ENCODE results near the gene BRCA1.
"Not testable (repeated sequence)": the region's sequence is repeated elsewhere in the genome, so short reads cannot be mapped to it uniquely, and the experiment has no call there.

Gene BRCA1

DNA sequence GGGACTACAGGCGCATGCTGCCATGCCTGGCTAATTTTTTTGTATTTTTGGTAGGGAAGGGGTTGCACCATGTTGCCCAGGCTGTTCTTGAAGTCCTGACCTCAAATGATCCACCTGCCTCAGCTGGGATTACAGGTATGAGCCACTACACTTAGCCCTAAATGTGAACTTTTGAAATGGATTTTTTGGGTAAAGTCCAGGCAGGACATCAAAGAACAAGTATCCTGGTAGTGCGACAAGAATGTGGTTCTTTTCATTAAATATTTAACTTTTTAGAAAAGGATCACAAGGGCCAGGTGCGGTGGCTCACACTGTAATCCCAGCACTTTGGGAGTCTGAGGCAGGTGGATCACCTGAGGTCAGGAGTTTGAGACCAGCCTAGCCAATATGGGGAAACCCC is 30.5 kb upstream of the BRCA1 start:
- TF ChIP-seq, protein P1, sequence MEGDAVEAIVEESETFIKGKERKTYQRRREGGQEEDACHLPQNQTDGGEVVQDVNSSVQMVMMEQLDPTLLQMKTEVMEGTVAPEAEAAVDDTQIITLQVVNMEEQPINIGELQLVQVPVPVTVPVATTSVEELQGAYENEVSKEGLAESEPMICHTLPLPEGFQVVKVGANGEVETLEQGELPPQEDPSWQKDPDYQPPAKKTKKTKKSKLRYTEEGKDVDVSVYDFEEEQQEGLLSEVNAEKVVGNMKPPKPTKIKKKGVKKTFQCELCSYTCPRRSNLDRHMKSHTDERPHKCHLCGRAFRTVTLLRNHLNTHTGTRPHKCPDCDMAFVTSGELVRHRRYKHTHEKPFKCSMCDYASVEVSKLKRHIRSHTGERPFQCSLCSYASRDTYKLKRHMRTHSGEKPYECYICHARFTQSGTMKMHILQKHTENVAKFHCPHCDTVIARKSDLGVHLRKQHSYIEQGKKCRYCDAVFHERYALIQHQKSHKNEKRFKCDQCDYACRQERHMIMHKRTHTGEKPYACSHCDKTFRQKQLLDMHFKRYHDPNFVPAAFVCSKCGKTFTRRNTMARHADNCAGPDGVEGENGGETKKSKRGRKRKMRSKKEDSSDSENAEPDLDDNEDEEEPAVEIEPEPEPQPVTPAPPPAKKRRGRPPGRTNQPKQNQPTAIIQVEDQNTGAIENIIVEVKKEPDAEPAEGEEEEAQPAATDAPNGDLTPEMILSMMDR (IDR thresholded peaks at IDR 0.05): no peak
- DNase-seq (ENCODE audit: low spot score): no peak
- Histone ChIP-seq H3K4me3 (no peak overlapping the region), H3K27ac (no peak overlapping the region)

GRCh38 chr17:43153197-43153835 is 28.2 kb upstream of the BRCA1 start:
- H3K27ac ChIP-seq; DNase-seq (ENCODE audit: low spot score); H3K4me3 ChIP-seq: not testable (repeated sequence)

DNA sequence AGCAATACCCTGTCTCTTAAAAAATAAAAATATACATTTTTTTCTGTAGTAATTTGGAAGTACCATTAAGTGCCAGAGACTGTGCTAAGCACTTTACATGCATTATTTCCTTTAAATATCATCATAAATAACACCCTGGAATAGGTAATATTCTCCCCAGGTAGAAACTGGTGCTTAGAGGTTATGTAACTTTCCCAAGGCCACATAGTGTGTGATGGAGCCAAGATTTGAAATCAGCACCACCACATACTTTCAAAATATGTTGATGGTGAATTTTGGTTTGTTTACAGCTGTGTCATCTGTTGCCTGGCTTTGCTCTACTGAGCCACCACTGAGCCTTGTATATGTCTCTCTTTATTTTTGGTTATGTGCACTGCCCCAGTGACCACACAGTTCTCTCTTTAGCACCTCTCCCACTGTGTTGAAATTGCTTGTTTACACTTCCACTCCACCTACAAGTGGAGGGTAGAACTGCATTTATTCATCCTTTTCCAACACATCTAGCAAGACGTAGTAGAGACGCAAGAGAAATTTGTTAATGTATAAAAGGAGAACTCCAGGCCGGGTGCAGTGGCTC is 26.8 kb upstream of the BRCA1 start:
- no peak overlapping the region for H3K4me3 ChIP-seq
- H3K27ac ChIP-seq: no peak overlapping the region
- DNase-seq (ENCODE audit: low spot score): no peak
- TF ChIP-seq, protein P1 (IDR thresholded peaks at IDR 0.05): no peak

DNA sequence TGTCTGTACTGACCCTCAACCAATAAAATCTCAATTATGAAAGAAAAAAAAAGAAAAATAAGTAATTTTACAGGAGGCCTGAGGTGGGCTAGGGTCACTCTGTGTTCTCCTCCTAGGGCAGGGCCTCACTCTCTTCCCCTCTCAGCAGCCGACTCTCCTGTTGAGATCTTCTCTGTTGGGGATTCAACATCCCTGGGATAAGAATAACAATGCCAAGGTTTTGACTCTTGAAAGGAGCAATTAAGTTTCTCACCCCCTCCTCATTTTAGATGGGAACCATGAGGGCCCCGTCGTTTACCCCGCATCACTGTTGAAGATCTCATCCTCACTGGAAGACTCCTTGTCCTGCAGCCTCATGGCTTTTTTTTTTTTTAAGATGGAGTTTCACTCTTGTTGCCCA is 21.5 kb upstream of the BRCA1 start:
- H3K27ac ChIP-seq: no peak overlapping the region
- no peak for DNase-seq (ENCODE audit: low spot score)
- TF ChIP-seq, protein P1 (IDR thresholded peaks at IDR 0.05): no peak

DNA sequence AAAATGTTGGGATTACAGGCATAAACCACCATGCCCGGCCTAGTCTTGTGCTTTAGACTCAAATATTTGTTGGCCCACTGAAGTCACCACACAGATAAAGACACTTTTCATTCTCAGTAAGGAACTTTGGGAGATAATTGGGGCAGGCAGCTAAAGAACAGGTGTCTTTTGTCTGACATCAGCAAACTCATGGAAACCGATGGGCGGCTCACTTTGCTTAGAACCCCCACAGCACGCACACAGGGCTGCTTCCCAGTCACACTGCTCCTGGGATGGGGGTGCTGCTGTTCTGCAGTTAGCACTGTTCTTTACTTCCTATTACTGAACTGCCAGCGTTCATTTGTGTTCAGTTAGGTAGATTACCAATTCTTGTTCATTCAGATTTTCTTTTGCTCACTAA is 18.0 kb upstream of the BRCA1 start:
- Histone ChIP-seq H3K27ac (no peak overlapping the region), H3K4me3 (no peak overlapping the region)
- no peak for DNase-seq (ENCODE audit: low spot score)
- TF ChIP-seq, protein P1 (IDR thresholded peaks at IDR 0.05): no peak

More for the DNA sequence above, 21.5 kb upstream of the BRCA1 start:
- H3K4me3 ChIP-seq: no peak overlapping the region

- H3K27ac ChIP-seq: no peak overlapping the region
- DNase-seq (ENCODE audit: low spot score): no peak
- H3K4me3 ChIP-seq: no peak overlapping the region
- TF ChIP-seq, protein P1 (IDR thresholded peaks at IDR 0.05): no peak
Observed at GRCh38 chr17:43142153-43142552, 17.0 kb upstream of the BRCA1 start.

GRCh38 chr17:43140396-43141332 is 15.5 kb upstream of the BRCA1 start:
- Histone ChIP-seq H3K27ac (no peak overlapping the region), H3K4me3 (no peak overlapping the region)
- TF ChIP-seq, protein P1 (IDR thresholded peaks at IDR 0.05): no peak
- DNase-seq (ENCODE audit: low spot score): no peak

DNA sequence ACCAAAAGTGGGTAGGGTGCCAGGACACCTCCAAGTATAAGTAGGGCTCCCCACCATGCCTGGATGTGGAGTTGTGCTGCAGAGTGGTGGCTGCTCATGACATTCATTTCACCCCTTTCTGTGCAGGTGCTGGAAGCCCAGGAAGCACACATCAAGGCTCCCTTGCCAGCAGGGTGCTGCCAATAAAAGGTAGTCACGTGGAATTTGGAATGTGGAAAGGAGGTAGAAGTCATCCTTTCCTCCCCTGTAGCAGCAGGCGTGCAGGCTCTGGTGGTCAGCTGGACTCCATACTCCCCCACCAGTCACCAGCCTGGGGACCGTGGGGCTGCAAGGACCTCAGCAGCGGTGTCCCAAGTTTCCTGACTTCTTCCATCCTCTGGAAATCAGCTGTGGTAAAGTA is 13.4 kb upstream of the BRCA1 start:
- not testable (repeated sequence) for H3K27ac ChIP-seq; H3K4me3 ChIP-seq; DNase-seq (ENCODE audit: low spot score)

DNA sequence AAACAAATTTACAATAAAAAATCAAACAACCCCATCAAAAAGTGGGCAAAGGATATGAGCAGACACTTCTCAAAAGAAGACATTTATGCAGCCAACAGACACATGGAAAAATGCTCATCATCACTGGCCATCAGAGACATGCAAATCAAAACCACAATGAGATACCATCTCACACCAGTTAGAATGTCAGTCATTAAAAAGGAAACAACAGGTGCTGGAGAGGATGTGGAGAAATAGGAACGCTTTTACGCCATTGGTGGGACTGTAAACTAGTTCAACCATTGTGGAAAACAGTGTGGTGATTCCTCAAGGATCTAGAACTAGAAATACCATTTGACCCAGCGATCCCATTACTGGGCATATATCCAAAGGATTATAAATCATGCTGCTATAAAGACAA is 11.4 kb upstream of the BRCA1 start:
- not testable (repeated sequence) for H3K27ac ChIP-seq; H3K4me3 ChIP-seq; DNase-seq (ENCODE audit: low spot score)

Data from coronary artery (tissue), 2 donors.